SK-N-SH (cell line): ENCODE measurements around the gene EAF1. TPM values are rescaled to one million over a fixed set of nuclear protein-coding genes. Genes with fewer than 3 reads are reported as not detected.

ENCODE experiments used
- CTCF ChIA-PET: fragments of 300-600, 350-600 bp; formaldehyde crosslinking; extraction: SDS; loops from one replicate; lab custom pipeline; 2021; lab: Yijun Ruan, JAX
- POLR2A ChIA-PET: fragments of 350-600 bp; sonication (Branson Sonifier 250); formaldehyde crosslinking; extraction: SDS; loops from one replicate; lab custom pipeline; 2020; ENCODE audit warnings: antibody characterized with exemption, inconsistent platforms; lab: Yijun Ruan, JAX
- DNase-seq: peaks from one replicate; pipeline ENCODE4 v3.0.0; 2012
- H2AFZ ChIP-seq: fragments of 200-600 bp; sonication (generic); 2 replicates; pipeline ENCODE4 v1.8.1; 2016; ENCODE audit warnings: antibody characterized with exemption, mild to moderate bottlenecking, low read depth
- H3F3A ChIP-seq: fragments of 200-600 bp; sonication (generic); replicated peaks from 2 replicates; pipeline ENCODE3; 2016; ENCODE audit warnings: antibody characterized with exemption, mild to moderate bottlenecking; ENCODE audit not compliant: insufficient read depth
- H3K27ac ChIP-seq, 2 experiments: fragments of 200-500 bp in 1 of 2; fragments of 200-600 bp in 1 of 2; sonication (Bioruptor generic) in 1 of 2; sonication (generic), shearing (Covaris generic) in 1 of 2; 2 replicates each; pipeline versions ENCODE4 v1.5.1 to v1.6.1; 2014 to 2016; ENCODE audit warnings: low read depth in 2 of 2, inconsistent platforms in 1 of 2, low read length in 1 of 2, mild to moderate bottlenecking in 1 of 2, mixed read lengths in 1 of 2
- H3K27me3 ChIP-seq: fragments of 200-600 bp; sonication (generic), shearing (Covaris generic); 2 replicates; pipeline ENCODE4 v1.6.1; 2016; ENCODE audit warnings: mixed run types; ENCODE audit not compliant: insufficient read depth
- H3K36me3 ChIP-seq, 2 experiments: fragments of 200-500 bp in 1 of 2; fragments of 200-600 bp in 1 of 2; sonication (Bioruptor generic) in 1 of 2; sonication (generic) in 1 of 2; replicated peaks in 1 of 2; 2 replicates each; pipeline versions ENCODE3 to v1.5.1; 2014 to 2016; ENCODE audit warnings: low read length in 1 of 2, mild to moderate bottlenecking in 1 of 2; ENCODE audit not compliant: insufficient read depth in 2 of 2, control insufficient read depth in 1 of 2
- H3K4me1 ChIP-seq, 2 experiments: fragments of 200-500 bp in 1 of 2; fragments of 200-600 bp in 1 of 2; sonication (Bioruptor generic) in 1 of 2; sonication (generic), shearing (Covaris generic) in 1 of 2; 2 replicates each; pipeline versions ENCODE4 v1.5.1 to v1.6.1; 2014 to 2016; ENCODE audit warnings: low read depth in 1 of 2, low read length in 1 of 2, mixed run types in 1 of 2; ENCODE audit not compliant: insufficient read depth in 2 of 2, control insufficient read depth in 1 of 2
- H3K4me2 ChIP-seq: fragments of 200-600 bp; sonication (generic), shearing (Covaris generic); 2 replicates; pipeline ENCODE4 v1.6.1; 2017; ENCODE audit warnings: mixed run types
- H3K4me3 ChIP-seq, 2 experiments: fragments of 200-500 bp in 1 of 2; fragments of 200-600 bp in 1 of 2; sonication (Bioruptor generic) in 1 of 2; sonication (generic), shearing (Covaris generic) in 1 of 2; 2 replicates each; pipeline versions ENCODE4 v1.5.1 to v1.8.1; 2014 to 2016; ENCODE audit warnings: low read depth in 2 of 2, inconsistent platforms in 1 of 2, low read length in 1 of 2, mild to moderate bottlenecking in 1 of 2, mixed read lengths in 1 of 2, moderate library complexity in 1 of 2
- H3K79me2 ChIP-seq: fragments of 200-600 bp; sonication (generic); 2 replicates; pipeline ENCODE4 v1.8.1; 2017; ENCODE audit warnings: mild to moderate bottlenecking; ENCODE audit not compliant: insufficient read depth
- H3K9ac ChIP-seq: fragments of 200-600 bp; sonication (generic); 2 replicates; pipeline ENCODE4 v1.6.1; 2017; ENCODE audit warnings: mixed run types
- H3K9me2 ChIP-seq: fragments of 200-600 bp; sonication (generic); 2 replicates; pipeline ENCODE4 v1.6.1; 2017; ENCODE audit warnings: mixed run types
- H3K9me3 ChIP-seq: fragments of 200-600 bp; sonication (generic); 2 replicates; pipeline ENCODE4 v1.6.1; 2017; ENCODE audit warnings: mixed run types, mild to moderate bottlenecking, moderate library complexity
- H4K20me1 ChIP-seq: fragments of 200-600 bp; sonication (generic); 2 replicates; pipeline ENCODE4 v1.6.1; 2017; ENCODE audit warnings: mild to moderate bottlenecking, mixed run types; ENCODE audit not compliant: insufficient read depth
- FOXM1 ChIP-seq: IDR thresholded peaks from 2 replicates; pipeline ENCODE4 v1.4.0; 2012; ENCODE audit warnings: low read depth, mild to moderate bottlenecking
- JUND ChIP-seq: IDR thresholded peaks from 2 replicates; pipeline ENCODE4 v1.4.0; 2012
- MAX ChIP-seq: IDR thresholded peaks from 2 replicates; pipeline ENCODE4 v1.4.0; 2012; ENCODE audit warnings: low read depth
- POLR2AphosphoS5 ChIP-seq: IDR thresholded peaks from 2 replicates; pipeline ENCODE4 v1.6.1; 2012; ENCODE audit warnings: low read depth, low read length
- REST ChIP-seq: IDR thresholded peaks from 2 replicates; pipeline ENCODE4 v1.6.1; 2012; ENCODE audit warnings: mild to moderate bottlenecking, low read depth, low read length, moderate library complexity
- RFX5 ChIP-seq: IDR thresholded peaks from 2 replicates; pipeline ENCODE4 v1.6.1; 2012; ENCODE audit warnings: mild to moderate bottlenecking, improper control_type of control experiment, low read length
- RXRA ChIP-seq: IDR thresholded peaks from 2 replicates; pipeline ENCODE4 v1.4.0; 2012; ENCODE audit warnings: low read depth, mild to moderate bottlenecking, borderline replicate concordance
- TCF12 ChIP-seq: IDR thresholded peaks from 2 replicates; pipeline ENCODE4 v1.4.0; 2012
- USF1 ChIP-seq: IDR thresholded peaks from 2 replicates; pipeline ENCODE4 v1.4.0; 2012; ENCODE audit warnings: low read depth, borderline replicate concordance
- WGBS: methylation state at CpG from one replicate; pipeline ENCODE4 v1.1.6; 2017; ENCODE audit warnings: low lambda C conversion rate; 5-methylcytosine and 5-hydroxymethylcytosine counted together
- polyA plus RNA-seq, 3 experiments: library from polyadenylated mRNA; depleted of rRNA; stranded (reverse); fragments of >200 nt; gene quantifications; 2 replicates each; pipeline ENCODE4 v1.2.3, GENCODE V29; 2012

The EAF1 gene
- polyA plus RNA-seq, 1 of the 3 experiments (the other 2 are of a cell fraction), result 10.0 TPM

GRCh38 chr3:15430624-15431023 is 3.2 kb downstream of the EAF1 start:
- CTCF ChIA-PET, result interaction anchor here (1.1 to 3.0 kb wide), 8 partner anchors 14 to 323 kb away, joined by 3 to 12 read pairs (median 5); no protein-coding TSS in a partner anchor

More at GRCh38 chr3:15430624-15431023, 3.2 kb downstream of the EAF1 start:
- Histone ChIP-seq H3K36me3 (peaks cover 42 to 55% of the 10 kb centered on the region in 2 experiments), H3K9me2 (no peaks in the 10 kb centered on the region), H3K4me3 (no peak overlapping the region), H3K9ac (no peak overlapping the region), H3K27ac (no peak overlapping the region), H3K9me3 (no peaks in the 10 kb centered on the region), H4K20me1 (peaks cover 27% of the 10 kb centered on the region; the same call in 1 of the 2 replicates), H3K27me3 (no peaks in the 10 kb centered on the region), H3F3A (no peaks in the 10 kb centered on the region), H2AFZ (no peak overlapping the region), H3K79me2 (peaks cover 73% of the 10 kb centered on the region), H3K4me1 (peaks cover 14% of the 10 kb centered on the region in 2 experiments; a peak in 3 of 4 replicates), H3K4me2 (no peak overlapping the region)
- POLR2A ChIA-PET, result interaction anchor here (0.6 kb wide), 1 partner anchor 16 kb away, joined by 5 read pairs; no protein-coding TSS in a partner anchor
- DNase-seq, result no peak
- 94% methylated on average over 1 of the region's 1 CpG for WGBS
- no peak for TF ChIP-seq MAX
- TF ChIP-seq JUND, result no peak
- TF ChIP-seq TCF12, result no peak
- no peak for TF ChIP-seq REST
- TF ChIP-seq RXRA, result no peak
- TF ChIP-seq FOXM1, result no peak
- no peak for TF ChIP-seq POLR2AphosphoS5
- TF ChIP-seq USF1, result no peak
- no peak for TF ChIP-seq RFX5
